NCI-H460 (cell line): Measurements from ENCODE around the gene DOCK6. TPM values are rescaled to one million over a fixed set of nuclear protein-coding genes. Genes with fewer than 3 reads are reported as not detected.

Experiments
- DNase-seq: peaks from one replicate; pipeline ENCODE4 v3.0.0-alpha.2; 2016; ENCODE audit warnings: low read depth; ENCODE audit errors: extremely low read depth
- total RNA-seq: library from RNA; depleted of rRNA; stranded (reverse); fragments of >200 nt; shearing (Covaris generic); gene quantifications from 2 replicates; pipeline ENCODE4 v1.2.3, GENCODE V29; 2014

Gene DOCK6
- total RNA-seq, 1 experiment from 2014 or later = 15.1 TPM

DNA sequence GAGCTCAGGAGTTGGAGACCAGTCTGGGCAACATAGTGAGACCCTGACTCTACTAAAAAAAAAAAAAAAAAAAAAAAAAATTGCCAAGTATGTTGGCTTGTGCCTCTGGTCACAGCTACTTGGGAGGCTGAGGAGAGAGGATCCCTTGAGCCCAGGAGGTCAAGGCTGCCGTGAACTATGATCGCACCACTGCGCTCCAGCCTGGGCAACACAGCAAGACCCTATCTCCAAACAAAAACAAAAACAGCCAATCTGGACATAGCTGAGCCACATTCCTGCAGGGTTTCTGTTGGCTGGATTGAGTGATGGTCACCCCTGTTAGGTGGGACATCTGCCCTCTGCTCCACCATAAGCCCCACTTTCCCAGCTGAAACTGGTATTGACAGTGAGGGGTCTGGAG lies 36.5 kb downstream of the DOCK6 start:
- DNase-seq = no peak

- no peak for DNase-seq
Observed at GRCh38 chr19:11225172-11225571, 37.2 kb downstream of the DOCK6 start.

DNA sequence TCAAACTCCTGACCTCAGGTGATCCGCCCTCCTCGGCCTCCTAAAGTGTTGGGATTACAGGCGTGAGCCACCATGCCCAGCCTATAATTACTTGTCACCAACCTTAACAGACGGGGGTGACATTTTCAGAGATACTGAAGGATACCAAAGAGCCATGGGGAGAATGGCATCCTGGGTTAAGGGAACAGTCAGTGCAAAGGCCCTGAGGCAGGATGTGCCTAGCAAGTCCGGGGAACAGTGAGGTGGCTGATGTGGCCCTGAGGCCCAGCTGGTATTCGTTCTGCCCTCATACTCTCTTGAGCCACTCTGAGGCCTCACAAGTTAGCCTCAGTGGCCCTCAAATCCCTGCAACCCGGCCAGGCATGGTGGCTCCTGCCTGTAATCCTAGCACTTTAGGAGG lies 37.9 kb downstream of the DOCK6 start:
- DNase-seq = no peak

DNA sequence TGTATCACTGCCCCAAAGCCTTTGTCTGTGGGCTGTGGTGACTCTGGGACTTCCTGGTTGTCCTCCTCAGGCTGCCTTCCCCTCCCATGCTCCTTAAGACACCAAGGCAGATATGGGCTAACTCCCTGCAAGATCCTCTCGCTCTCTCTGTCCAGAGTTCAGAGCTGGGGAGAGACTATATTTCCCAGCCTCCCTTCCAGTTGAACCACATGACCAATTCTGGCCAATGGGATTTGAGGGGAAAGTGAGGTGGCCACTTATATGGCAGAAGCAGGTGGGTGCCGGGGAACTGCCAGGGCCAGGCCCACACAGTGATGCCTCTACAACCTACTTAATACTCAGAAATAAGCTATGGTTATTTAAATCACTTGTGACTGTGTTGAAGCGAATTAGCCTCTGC lies 39.1 kb downstream of the DOCK6 start:
- no peak for DNase-seq

DNA sequence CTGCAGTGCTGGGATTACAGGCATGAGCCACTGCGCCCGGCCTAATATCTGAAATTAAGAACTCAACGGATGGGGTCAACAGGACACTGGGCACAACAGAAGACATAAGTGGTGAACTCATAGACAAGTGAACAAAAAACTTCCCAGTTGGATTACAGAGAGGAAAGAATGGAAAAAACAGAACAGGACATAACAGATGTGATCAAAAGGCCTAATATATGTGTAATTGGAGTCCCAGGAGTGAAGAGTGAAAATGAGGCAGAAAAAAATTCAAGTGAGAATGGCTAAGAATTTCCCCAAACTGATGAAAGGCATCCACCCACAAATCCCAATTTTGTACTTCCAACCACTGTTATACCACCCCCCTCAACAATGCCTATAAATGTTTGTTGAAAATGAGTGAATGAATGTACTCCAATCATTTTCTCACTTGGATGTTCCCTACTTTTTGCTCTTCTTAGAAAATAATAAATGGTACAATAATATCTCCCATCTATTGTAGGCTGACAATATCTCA lies 41.2 kb downstream of the DOCK6 start:
- no peak for DNase-seq

DNA sequence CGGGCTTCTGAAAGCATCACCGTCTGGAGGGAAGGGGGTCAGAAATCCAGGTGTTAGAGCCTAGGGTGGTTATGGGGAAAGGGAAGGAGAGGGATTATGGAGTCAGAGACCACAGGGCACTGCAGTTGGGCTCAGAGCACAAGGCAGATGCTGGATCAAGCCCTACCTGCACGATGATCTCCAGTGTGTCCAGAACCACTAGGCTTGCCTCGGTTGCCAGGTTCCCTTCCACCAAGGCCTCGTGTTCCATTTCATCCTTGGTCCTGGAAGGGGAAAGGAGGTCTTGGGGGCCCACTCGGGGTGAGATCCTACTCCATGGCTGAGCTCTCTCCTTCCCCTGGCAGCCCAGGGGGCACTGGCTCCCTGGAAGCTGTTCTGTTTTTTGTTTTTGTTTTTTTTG lies 47.9 kb downstream of the DOCK6 start:
- DNase-seq = no peak

DNA sequence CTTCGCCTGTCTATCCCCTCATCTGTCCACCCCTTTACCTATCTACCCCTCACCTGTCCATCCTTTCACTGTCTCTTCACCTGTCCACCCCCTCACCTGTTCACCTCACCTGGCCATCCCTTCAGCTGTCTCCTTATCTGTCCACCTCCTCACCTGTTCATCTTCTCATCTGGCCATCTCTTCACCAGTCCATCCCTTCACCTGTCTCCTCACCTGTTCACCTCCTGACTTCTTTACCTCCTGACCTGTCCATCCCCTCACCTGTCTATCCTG lies 51.7 kb downstream of the DOCK6 start:
- no peak for DNase-seq

- DNase-seq = no peak
Observed at GRCh38 chr19:11209839-11210655, 52.3 kb downstream of the DOCK6 start.

- no peak for DNase-seq
Observed at GRCh38 chr19:11208561-11209471, 53.5 kb downstream of the DOCK6 start.

DNA sequence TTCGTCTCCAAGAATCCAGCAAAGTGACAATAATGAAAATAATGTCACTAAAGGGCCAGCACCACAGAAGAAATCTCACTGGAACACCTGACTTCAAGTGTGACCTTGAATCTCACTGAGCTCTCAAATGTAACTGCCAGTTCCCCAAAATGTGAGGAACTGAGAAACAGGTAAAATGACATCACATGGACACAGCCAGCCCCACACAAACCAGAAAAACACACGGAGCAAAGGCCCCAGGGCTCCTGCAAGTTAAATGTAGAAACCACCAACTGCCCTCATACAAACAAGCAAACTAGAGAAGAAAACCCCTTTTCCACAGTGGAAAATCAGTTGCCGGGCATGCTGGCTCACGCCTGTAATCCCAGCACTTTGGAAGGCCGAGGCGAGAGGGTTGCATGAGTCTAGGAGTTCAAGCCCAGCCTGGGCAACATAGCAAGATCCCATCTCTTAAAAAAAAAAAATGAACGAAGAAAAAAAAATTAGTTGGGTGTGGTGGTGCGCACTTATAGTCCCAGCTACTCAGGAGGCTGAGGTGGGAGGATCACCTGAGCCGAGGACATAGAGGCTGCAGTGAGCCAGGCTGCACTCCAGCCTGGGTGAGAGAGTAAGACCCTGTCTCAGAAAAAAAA lies 56.3 kb downstream of the DOCK6 start:
- DNase-seq = no peak

DNA sequence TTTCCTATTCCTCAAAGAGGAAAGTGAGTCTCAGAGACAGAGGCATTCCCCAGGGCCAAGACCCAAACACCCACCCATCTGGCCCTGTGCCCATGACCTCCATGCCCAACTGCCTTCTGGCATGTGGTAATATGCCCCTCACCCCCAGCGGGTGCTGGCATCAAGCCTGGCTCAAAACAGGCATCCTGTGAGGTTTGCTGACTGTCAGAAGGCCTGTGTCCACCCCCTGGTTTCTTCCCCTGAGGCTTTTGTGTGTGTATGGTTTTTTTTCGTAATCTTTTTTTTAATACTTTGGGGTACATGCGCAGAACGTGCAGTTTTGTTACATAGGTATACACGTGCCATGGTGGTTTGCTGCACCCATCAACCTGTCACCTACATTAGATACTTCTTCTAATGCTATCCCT lies 57.4 kb downstream of the DOCK6 start:
- no peak for DNase-seq

DNA sequence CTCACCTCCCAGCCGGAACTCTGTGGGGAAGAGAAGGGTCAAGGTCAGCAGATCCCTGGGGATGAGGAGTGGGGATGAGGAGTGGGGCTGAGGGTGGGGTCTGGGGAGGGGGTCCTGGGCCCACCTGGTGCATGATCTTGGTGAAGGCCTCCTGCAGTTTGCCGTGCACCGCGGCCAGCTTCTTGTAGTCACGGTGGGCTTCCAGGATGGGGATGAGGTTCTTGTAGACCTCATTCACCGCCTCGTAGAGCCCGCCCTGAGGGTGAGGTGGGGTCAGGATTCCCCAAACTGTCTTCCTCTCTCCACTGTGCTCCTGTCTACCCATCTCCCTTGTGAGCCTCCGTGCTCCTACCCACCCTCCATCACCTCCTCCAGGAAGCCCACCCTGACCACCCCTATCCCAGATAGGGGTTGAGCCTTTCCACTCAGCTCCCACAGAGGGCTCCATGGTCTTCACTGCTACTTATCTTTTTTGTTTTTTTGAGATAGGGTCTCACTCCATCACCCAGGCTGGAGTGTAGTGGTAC lies 58.2 kb downstream of the DOCK6 start:
- no peak for DNase-seq

- no peak for DNase-seq
Observed at GRCh38 chr19:11203194-11204075, 58.9 kb downstream of the DOCK6 start.

DNA sequence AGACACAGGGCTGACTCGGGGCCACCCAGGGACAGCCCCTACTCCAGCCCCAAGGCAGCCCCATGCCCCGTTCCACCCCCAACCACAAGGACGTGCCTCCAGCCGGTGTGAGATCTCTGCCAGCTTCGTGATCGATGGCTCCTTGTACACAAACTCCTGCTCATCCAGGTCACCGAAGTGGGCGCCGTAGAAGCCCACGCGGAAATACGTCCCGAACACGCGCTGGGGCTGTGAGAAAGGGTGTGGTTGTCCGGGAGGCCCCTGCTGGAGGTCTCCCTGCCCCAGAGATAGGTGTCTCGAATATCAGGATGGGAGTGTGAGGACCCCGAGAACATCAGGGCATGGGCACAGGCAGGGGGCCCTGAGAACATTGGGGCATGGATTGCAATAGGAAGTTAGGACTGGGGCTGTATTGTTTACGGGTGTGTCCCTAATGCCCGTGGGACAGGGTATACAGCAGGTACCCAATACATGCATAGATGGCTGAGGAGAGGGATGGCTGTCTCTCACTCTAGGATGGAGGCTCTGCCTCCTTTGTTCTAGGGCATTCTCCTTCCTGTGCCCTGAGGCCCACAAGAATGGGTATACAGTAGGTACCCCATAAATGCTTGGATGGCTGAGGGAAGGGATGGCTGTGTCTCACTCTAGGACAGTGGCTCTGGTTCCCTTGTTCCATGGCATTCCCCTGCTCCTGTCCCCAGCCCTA lies 59.7 kb downstream of the DOCK6 start:
- no peak for DNase-seq

DNA sequence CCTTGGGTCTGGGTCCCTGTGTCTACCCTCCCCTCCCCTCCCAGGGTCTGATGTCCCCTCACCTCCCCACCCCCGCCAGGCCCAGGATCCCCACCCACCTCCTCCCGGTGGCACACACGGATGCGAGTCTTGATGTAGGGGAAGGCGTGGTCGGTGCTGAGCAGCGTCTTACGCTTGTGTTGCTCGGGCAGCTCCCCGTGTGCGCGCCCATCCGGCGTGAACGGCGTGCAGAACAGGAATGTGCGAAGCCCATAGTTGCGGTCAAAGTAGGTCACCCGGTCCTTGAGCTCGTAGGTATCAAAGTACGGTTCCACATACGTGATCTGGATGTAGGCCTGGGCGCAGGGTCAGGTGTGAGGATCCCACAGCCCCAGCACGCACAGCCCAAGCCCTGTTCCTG lies 60.5 kb downstream of the DOCK6 start:
- no peak for DNase-seq

DNA sequence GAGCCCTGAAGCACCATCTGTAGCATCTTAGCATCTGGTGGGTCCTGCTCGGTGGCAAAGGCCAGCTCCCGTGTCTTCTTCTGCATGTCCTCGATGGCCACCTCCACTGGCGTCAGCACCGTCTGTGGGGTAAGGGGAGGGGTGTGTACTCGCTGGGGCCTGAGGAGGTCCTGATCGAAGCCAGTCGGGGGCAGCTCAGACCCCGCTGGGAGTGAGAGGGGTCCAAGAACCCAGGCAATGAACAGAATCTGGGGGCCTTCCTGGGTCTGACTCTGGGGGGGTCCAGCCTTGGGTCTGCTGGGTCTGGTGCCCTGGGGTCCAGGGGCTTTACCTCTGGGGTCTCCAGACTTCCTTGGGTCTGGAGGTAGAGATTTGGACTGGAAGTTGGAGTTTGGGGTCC lies 61.4 kb downstream of the DOCK6 start:
- no peak for DNase-seq

DNA sequence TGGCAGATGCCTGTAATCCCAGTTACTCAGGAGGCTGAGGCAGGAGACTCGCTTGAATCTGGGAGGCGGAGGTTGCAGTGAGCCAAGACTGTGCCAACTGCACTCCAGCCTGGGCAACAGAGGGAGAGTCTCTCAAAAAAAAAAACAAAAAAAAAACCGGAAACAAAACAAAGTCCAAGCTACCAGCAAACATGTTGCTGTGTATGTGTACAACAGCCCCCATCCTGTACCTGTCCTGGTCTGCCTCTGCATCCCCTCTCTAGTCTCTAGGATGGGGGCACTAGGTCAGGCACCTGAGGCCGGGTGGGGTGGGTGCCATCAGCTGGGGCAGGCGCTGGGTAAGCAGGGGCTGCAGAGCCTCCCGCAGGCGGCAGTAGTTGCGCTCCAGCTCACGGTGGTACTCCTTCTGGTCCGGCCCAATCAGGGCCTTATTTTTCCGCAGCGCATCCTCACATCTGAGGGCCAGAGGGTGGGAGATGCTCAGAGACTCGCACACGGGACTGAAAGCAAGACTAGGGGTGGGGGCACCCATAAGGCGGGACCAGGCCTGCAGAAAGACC lies 62.2 kb downstream of the DOCK6 start:
- DNase-seq = no peak

GRCh38 chr19:11199517-11199916 lies 62.8 kb downstream of the DOCK6 start:
- DNase-seq = no peak

GRCh38 chr19:11198769-11199424 lies 63.4 kb downstream of the DOCK6 start:
- no peak for DNase-seq
